Brain microvascular endothelial cell (primary cell): ENCODE results near the gene AGPS.
"Not testable (repeated sequence)": the region's sequence is repeated elsewhere in the genome, so short reads cannot be mapped to it uniquely, and the experiment has no call there.

Source experiments
- DNase-seq: peaks from one replicate; pipeline ENCODE4 v3.0.0-alpha.2; 2020
- H3K27ac ChIP-seq: fragments of 250-450 bp; sonication (Bioruptor Pico); 2 replicates; pipeline ENCODE4 v1.5.1; 2020; ENCODE audit warnings: mild to moderate bottlenecking, moderate library complexity
- H3K27me3 ChIP-seq: fragments of 250-450 bp; sonication (Bioruptor Pico); replicated peaks from 2 replicates; pipeline ENCODE4 v1.5.1; 2020; ENCODE audit warnings: mild to moderate bottlenecking
- H3K36me3 ChIP-seq: fragments of 250-450 bp; sonication (Bioruptor Pico); replicated peaks from 2 replicates; pipeline ENCODE4 v1.5.1; 2020; ENCODE audit warnings: mild to moderate bottlenecking
- H3K4me3 ChIP-seq: 2 replicates; pipeline ENCODE4 v1.5.1; 2011; ENCODE audit warnings: low read depth, mild to moderate bottlenecking, control low read depth, low read length, moderate library complexity
- CTCF ChIP-seq: IDR thresholded peaks from 2 replicates; pipeline ENCODE4 v1.5.1; 2011; ENCODE audit warnings: low read depth, mild to moderate bottlenecking, moderate library complexity, low read length, control low read depth, inconsistent platforms; ENCODE audit errors: missing control alignments
- in situ Hi-C: cut with HindIII; loops from 2 replicates; pipeline ENCODE4 v1.10.0; 2017; ENCODE audit warnings: low sequenced_read_pairs, low pct_ligation_motif_present

AGPS gene

GRCh38 chr2:177448031-177448430, 55.5 kb downstream of the AGPS start:
- H3K36me3 ChIP-seq = no peaks in the 10 kb centered on the region
- in situ Hi-C loops = no loop called here
- no peak overlapping the region for H3K27ac ChIP-seq
- DNase-seq = no peak
- no peak overlapping the region for H3K4me3 ChIP-seq
- no peaks in the 10 kb centered on the region for H3K27me3 ChIP-seq
- TF ChIP-seq CTCF = no peak

GRCh38 chr2:177449159-177449558, 56.6 kb downstream of the AGPS start:
- DNase-seq = no peak
- Histone ChIP-seq H3K27me3 (no peaks in the 10 kb centered on the region), H3K36me3 (peaks cover 2% of the 10 kb centered on the region), H3K27ac (no peak overlapping the region), H3K4me3 (no peak overlapping the region)
- TF ChIP-seq CTCF = no peak
- in situ Hi-C loops = no loop called here

GRCh38 chr2:177455187-177455586, 62.6 kb downstream of the AGPS start:
- Histone ChIP-seq H3K27ac (no peak overlapping the region), H3K36me3 (peaks cover 5% of the 10 kb centered on the region), H3K27me3 (no peaks in the 10 kb centered on the region), H3K4me3 (no peak overlapping the region)
- no peak for TF ChIP-seq CTCF
- in situ Hi-C loops = no loop called here
- no peak for DNase-seq

- H3K4me3 ChIP-seq, H3K27ac ChIP-seq, H3K36me3 ChIP-seq, H3K27me3 ChIP-seq, DNase-seq, in situ Hi-C loops: not testable (repeated sequence)
Observed at GRCh38 chr2:177459756-177460155, 67.2 kb downstream of the AGPS start.

GRCh38 chr2:177460973-177461585, 68.5 kb downstream of the AGPS start:
- Histone ChIP-seq H3K27me3 (no peaks in the 10 kb centered on the region), H3K36me3 (peaks cover 4% of the 10 kb centered on the region)
- DNase-seq = no peak

GRCh38 chr2:177464549-177464948, 72.0 kb downstream of the AGPS start:
- in situ Hi-C loops = no loop called here
- peak; percentile 45 for DNase-seq

More at GRCh38 chr2:177460973-177461585, 68.5 kb downstream of the AGPS start:
- H3K27ac ChIP-seq = no peak overlapping the region
- no peak overlapping the region for H3K4me3 ChIP-seq
- TF ChIP-seq CTCF = no peak
- in situ Hi-C loops = no loop called here

More at GRCh38 chr2:177464549-177464948, 72.0 kb downstream of the AGPS start:
- TF ChIP-seq CTCF = no peak
- Histone ChIP-seq H3K27ac (no peak overlapping the region), H3K4me3 (no peak overlapping the region), H3K36me3 (no peaks in the 10 kb centered on the region), H3K27me3 (no peaks in the 10 kb centered on the region)
